GM13976 (cell line): ENCODE measurements around the gene ACBD6.

ENCODE experiments used
- DNase-seq: peaks from one replicate; pipeline ENCODE4 v3.0.0; 2012; ENCODE audit warnings: low spot score
- in situ Hi-C: fragments of 300-500 bp; cut with MboI; formaldehyde crosslinking; loops from one replicate; pipeline ENCODE4 v1.12.0; 2022; ENCODE audit warnings: low sequenced_read_pairs, mixed read lengths, inconsistent platforms; ENCODE audit not compliant: unreplicated experiment
- TF ChIP-seq, protein P1 (sequence below): IDR thresholded peaks from 2 replicates; pipeline ENCODE4 v1.5.1; 2012; ENCODE audit warnings: borderline replicate concordance, mild to moderate bottlenecking; ENCODE audit not compliant: insufficient read depth; ENCODE audit errors: extremely low read depth, missing control alignments, control extremely low read depth

The ACBD6 gene

DNA sequence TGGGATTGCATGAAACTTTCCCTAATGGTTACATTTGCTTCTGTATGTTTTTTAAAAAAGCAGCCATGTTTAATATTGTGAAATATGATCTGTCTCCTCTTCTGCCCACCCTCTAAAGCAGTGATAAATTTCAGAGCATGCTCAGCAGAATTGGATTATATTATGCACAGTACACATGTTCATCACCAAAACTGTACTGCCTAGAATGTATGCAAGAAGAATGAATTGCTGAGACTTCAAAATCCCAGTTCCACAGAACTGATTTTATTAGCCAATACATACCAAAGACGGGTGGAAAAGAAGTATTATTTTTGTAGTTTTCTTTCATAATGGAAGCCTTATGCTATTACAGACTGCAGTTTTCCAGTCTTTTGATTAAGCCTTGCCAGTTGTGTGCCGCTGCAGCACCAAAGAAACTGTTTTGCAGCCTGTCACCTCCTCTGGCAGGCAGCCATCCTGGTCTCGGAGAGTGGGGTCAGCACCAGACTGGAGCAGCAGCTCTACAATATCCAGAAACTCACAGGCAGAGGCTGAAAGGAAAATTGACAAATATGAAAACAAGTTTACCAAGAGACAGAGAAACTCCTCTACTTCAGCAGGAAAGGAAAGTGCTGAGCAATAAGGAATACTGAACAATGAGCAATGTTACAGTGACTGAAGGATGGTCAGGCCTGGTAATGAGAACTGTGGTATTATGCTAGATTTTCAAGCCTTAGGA is 214.2 kb downstream of the ACBD6 start:
- in situ Hi-C loops: no loop called here
- TF ChIP-seq, protein P1, sequence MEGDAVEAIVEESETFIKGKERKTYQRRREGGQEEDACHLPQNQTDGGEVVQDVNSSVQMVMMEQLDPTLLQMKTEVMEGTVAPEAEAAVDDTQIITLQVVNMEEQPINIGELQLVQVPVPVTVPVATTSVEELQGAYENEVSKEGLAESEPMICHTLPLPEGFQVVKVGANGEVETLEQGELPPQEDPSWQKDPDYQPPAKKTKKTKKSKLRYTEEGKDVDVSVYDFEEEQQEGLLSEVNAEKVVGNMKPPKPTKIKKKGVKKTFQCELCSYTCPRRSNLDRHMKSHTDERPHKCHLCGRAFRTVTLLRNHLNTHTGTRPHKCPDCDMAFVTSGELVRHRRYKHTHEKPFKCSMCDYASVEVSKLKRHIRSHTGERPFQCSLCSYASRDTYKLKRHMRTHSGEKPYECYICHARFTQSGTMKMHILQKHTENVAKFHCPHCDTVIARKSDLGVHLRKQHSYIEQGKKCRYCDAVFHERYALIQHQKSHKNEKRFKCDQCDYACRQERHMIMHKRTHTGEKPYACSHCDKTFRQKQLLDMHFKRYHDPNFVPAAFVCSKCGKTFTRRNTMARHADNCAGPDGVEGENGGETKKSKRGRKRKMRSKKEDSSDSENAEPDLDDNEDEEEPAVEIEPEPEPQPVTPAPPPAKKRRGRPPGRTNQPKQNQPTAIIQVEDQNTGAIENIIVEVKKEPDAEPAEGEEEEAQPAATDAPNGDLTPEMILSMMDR: no peak
- DNase-seq: no peak

DNA sequence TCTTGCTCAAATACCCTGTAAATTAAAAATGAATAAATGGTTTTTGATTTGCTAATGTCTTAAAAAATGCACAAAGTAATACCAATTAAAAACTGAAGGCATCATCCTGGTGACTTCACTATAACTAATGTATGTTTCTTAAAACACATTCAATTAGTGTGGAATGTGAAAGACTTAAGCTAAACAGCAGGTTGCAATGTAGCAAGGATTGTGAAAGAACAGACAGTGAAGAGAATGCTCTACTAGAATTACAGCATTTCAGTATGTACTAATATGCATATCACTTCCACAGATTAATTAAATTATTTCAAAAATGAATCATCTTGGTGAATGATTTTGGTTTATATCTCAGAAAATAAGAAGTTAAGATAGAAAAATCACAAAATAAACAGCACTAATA is 216.0 kb downstream of the ACBD6 start:
- TF ChIP-seq, protein P1: no peak
- in situ Hi-C loops: no loop called here
- no peak for DNase-seq

DNA sequence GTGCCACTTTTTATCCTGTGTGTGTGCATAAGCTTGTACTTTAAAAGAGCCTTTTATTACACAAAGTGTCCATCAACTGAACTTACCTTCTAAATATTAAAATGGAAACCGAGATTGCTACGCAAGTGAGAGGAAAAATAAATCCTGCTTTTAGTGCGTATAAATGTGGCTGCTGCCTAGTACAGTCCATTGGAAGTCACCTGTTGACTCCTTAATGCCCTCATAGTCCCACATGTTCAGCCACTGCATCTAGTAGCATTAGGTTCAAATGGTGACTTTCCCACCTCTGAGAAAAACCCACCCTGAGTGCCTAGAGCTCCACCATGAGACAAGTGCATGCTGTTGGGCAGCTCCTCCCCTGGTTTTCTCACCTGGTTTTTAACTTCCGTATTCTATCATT is 219.3 kb downstream of the ACBD6 start:
- TF ChIP-seq, protein P1: no peak
- DNase-seq: no peak
- in situ Hi-C loops: no loop called here

DNA sequence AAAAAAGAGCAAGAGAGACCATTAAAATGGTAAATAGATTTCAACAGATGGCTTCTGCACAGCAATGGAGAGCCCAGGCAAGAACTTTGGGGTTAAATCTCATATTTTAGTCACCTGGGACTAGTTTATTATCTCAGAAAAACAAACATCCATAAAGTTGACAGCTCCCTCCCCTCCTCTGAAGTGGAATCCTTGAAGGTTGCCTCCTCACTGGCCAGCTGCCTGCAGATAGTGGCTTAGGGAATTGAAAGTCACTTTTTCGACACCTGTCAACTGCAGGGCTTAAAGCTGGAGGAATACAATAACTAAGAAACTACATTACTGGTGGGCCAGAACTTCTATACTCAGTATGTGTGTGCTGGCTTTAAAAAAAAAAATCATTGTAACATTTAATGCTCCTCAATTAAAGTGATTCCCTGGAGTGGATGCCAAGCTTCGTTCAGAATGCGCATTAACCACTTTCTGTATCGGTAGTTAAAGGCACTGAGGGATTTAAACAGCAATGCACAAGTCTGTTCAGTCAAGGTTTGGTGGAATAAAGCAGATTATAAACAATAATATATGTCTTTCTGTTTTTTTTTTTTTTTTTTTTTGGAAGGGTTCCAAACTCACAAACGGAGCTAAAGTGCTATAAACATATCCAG is 219.9 kb downstream of the ACBD6 start:
- TF ChIP-seq, protein P1: no peak
- no peak for DNase-seq
- in situ Hi-C loops: no loop called here

DNA sequence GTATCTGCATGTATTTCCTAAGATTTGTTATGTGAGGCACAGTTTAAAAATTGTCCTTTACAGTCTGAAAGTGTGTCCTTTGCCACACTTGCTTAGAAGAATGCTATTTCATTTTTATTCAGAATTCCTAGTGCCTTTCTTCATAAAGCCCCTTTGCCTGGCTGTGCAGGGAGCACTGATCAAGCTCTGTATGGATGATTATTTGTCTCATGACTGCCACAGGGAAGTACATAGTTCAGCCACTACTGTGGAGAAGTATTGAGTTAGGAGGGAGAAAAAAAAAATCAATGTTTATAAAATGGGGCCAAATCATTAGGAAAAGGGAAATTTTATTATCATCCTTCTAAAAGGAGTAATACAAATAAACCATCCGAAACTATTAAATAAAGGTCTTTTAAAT is 220.9 kb downstream of the ACBD6 start:
- TF ChIP-seq, protein P1: no peak
- DNase-seq: no peak
- in situ Hi-C loops: no loop called here

DNA sequence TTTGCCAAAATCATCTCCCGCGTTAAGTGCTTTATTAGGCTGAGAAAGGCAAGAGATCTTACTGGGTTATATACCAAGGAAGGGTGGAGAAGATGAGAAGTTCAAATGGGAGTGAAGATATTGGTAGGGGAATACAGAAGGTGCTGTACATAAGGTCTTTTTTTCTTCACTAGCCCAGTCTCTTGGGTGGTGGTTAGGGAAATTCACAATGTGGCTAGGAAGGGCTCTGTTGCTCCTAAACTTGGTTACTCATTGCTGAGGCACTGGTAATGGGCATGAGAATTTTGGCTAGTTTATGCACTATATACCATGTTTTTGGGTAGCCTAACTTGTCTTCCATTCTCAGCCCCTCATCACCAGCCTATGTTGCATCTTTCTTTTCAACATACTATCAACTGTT is 221.8 kb downstream of the ACBD6 start:
- no peak for DNase-seq
- TF ChIP-seq, protein P1: no peak
- in situ Hi-C loops: no loop called here
